Prostate gland (tissue), 2 donors: ENCODE measurements around the gene SAFB2.

Source experiments
- CTCF ChIP-seq, 4 experiments: fragments of 200-600 bp in 2 of 4; fragments of 450-650 bp in 2 of 4; sonication (generic) in 2 of 4; IDR thresholded peaks; 1 replicate in 3 of 4; 2 replicates in 1 of 4; pipeline ENCODE4 v1.5.1; 2016 to 2019; ENCODE audit warnings: antibody characterized with exemption in 4 of 4, mild to moderate bottlenecking in 2 of 4, moderate library complexity in 2 of 4
- POLR2A ChIP-seq: fragments of 450-650 bp; IDR thresholded peaks from one replicate; pipeline ENCODE4 v1.6.1; 2016; ENCODE audit warnings: antibody characterized with exemption, mild to moderate bottlenecking
- POLR2AphosphoS5 ChIP-seq: sonication (generic); formaldehyde crosslinking; IDR thresholded peaks from one replicate; pipeline ENCODE4 v1.6.1; 2017; ENCODE audit warnings: antibody characterized with exemption

DNA sequence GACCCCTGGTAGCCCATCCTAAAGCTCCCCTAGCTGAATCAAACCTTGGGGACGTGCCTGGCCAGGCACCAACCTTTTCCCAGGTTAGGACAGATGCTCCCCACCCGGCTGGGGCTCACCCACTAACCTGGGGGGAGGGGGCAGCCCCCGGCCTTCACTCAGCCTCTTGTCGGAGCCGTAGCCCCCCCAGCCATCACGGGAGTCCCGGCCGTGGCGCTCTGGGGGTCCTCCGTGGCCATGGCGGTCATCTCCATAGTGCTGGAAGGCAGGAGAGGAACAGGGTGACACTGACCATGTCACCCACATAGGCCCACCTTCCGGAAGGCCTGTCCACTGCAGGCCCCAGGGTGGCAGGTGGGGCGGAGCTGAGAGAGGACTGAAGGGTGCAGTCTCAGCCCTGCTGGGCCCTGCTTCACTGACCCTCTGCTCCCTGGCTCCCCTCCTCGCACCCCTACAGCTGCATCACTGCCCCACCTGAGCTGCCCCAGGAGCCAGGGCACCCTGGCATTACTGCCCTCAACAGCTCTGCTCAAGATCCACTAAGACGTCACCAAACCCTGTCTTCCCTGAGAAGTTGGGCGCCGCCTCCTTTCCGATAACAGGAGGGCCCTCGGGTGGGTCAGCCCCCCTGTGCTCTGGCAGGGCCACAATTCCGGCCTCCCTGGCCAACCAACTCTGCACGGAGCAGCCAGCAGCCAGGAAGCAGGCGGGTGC is 32.3 kb downstream of the SAFB2 start:
- no peak for TF ChIP-seq POLR2A
- no peak for TF ChIP-seq CTCF (IDR thresholded peaks at IDR 0.05)
- TF ChIP-seq POLR2AphosphoS5 = no peak
